ENCODE data around the gene ZRANB3.
"Not testable (repeated sequence)": the region's sequence is repeated elsewhere in the genome, so short reads cannot be mapped to it uniquely, and the experiment has no call there.

Gene ZRANB3

DNA sequence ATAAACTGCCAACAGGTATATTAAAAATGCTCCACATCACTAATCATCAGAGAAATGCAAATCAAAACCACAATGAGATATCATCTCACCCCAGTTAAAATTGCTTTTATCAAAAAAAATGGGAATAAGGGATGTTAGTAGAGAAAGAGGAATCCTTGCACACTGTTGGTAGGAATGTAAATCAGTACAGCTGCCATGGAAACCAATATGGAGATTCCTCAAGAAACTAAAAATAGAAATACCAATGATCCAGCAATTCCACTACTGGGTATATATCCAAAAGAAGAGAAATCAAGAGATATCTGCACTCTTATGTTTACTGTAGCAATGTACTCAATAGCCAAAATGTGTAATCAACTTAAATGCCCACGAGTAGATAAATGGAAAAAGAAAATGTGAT, 40.6 kb downstream of the ZRANB3 start:
- no peak for DNase-seq (ENCODE audit: low read depth in 2 of 2)

DNA sequence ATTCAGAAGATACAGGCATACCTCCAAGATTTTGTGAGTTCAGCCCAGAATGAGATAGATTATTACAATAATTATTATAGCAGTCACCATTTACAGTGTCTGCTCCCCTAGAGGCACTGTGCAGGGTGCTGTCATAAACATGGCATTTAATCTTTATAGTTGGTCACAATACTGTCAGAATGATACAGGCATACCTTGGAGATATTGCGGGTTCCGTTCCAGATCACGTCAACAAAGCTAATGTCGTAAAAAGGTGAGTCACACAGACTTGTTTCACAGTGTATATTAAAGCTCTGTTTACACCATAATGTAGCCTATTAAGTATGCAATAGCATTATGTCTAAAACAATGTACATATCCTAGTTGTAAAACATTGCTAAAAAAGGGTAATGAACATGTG, 45.6 kb downstream of the ZRANB3 start:
- no peak for DNase-seq (ENCODE audit: low read depth in 2 of 2)

DNA sequence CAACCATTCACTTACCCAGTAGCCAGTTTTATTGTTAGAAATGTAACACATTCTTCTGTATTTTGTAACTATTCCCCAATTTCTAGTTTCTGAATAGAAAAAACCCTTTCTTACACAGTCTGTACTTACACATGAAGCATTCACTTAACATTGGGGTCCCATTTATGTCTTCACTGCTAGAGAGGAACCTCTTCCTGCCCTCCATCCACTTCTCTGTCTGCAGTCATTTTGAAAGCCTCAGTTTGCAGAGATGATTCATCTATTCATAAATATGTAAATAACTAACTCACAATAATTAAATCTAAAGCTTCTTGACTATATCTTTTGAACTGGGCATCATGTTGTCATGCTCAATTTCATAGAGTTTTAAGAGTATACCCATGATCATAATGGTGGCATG, 55.9 kb downstream of the ZRANB3 start:
- no peak for DNase-seq (ENCODE audit: low read depth in 2 of 2)

DNA sequence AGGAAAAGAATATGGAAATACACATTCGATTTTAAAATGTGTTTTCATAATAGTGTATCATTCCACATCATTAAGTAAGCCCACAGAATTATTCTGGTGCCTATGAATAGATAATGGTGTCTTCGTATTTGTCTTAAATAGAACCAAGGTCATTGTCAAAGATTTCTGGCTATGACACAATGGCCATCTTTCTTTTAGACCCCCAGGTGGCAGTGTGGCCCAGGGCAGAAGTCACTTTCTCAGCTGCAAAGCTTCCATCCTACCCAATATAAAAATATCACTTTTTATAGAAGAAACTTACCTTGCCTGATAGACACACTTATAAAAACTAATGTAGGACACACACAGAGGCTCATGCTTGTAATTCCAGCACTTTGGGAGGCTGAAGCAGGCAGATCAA, 57.5 kb downstream of the ZRANB3 start:
- DNase-seq (ENCODE audit: low read depth in 2 of 2) = no peak

DNA sequence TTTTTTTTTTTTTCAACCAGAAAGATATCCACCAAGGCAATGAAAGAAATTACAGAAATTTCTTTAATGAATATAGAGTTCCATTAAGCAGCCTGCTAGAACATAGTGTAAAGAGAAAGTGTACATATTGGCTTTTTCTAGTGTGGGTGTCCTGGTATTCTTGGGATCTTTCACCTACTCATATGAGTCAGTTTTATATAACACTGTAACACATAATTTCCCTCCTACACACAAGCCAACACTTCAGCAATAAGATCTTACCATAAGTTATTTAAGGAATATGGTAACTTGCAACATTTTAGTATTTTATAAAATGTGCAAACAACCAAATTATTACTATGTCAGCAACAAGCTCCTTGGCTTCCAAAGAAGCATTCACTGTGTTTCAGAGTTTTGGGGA, 59.9 kb downstream of the ZRANB3 start:
- DNase-seq (ENCODE audit: low read depth in 2 of 2) = no peak

DNA sequence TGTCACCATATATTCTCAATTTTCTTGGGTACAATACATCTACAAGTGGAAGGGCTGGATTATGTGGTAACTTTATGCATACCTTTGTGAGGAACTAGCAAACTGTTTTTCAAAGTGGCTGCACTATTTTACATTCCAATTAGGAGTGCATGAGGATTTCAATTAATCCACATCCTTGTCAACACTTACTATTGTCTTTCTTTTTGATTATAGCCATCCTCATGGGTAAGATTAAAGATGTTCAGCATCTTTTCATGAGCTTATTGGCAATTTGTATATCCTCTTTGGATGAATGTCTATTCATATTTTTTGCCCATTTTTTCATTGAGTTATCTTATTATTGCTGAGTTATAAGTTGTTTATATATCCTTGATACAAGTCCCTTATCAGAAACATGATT, 73.7 kb downstream of the ZRANB3 start:
- DNase-seq (ENCODE audit: low read depth in 2 of 2) = no peak

DNA sequence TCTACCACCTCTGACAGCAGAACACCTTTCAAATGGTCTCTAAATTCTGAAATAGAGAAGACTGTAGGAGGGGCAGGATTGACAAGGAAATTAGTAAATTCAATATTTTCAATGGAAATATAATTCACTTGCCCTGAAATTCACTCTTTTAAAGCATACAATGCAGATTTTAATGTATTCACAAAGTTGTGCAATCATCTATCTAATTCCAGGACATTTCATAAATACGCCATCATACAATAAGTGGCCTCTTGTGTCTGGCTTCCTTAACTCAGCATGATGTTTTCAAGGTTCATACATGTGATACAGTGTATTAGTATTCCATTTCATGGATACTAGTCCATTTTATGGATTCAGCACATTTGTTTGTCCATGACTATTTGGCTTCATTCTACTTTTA, 74.2 kb downstream of the ZRANB3 start:
- no peak for DNase-seq (ENCODE audit: low read depth in 2 of 2)

DNA sequence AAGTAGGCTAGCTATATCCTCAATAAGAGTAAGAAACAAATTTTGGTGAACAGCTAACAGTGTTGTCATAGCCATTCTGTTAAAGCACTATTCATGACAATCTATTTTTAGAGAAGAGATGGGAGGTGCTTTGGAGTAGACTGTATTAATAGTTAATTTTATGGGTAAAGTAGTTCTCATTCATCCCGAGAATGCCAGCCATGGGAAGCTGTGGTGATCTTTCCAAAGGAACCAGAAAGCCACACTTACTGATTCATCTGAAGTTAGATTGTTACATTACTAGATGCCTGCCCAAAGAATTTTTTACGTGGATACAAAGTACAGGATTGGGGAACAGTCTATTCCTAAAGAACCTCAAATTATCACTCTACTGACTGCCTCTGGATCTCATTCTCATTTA, 74.6 kb downstream of the ZRANB3 start:
- DNase-seq (ENCODE audit: low read depth in 2 of 2) = no peak

DNA sequence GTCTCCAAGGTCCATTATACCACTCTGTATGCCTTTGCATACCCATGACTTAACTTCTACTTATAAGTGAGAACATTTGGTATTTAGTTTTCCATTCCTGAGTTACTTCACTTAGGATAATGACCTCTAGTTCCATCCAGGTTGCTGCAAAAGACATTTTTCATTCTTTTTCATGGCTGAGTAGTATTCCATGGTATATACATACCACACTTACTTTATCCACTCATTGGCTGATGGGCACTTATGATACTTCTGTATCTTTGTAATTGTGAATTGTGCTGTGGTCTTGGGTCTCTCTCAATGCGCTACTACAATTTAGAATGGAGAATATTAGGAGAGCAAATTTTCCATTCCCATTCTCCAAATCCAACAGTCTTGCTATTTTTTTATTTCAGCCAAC, 76.4 kb downstream of the ZRANB3 start:
- no peak for DNase-seq (ENCODE audit: low read depth in 2 of 2)

DNA sequence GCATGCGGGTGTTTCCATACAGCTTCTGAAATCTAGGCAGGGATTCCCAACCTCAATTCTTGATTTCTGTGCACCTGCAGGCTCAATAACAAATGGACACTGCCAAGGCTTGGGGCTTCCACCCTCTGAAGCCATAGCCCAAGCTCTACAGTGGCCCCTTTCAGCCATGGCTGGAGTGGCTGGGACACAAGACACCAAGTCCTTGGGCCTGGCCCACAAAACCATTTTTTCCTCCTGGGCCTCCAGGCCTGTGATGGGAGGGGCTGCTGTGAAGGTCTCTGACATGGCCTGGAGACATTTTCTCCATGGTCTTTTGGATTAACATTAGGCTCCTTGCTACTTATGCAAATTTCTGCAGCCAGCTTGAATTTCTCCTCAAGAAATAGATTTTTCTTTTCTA, 78.0 kb downstream of the ZRANB3 start:
- DNase-seq (ENCODE audit: low read depth in 2 of 2) = not testable (repeated sequence)

DNA sequence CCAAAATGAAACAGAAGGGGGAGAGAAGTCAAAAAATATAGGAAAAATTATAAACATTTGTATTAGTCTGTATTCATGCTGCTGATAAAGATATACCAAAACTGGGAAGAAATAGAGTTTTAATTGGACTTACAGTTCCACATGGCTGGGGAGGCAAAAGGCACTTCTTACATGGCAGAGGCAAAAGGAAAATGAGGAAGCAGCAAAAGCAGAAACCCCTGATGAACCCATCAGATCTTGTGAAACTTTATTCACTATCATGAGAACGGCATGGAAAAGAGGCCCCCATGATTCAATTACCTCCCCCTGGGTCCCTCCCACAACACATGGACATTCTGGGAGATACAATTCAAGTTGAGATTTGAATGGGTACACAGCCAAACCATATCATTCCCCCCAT, 79.1 kb downstream of the ZRANB3 start:
- DNase-seq (ENCODE audit: low read depth in 2 of 2) = no peak

DNA sequence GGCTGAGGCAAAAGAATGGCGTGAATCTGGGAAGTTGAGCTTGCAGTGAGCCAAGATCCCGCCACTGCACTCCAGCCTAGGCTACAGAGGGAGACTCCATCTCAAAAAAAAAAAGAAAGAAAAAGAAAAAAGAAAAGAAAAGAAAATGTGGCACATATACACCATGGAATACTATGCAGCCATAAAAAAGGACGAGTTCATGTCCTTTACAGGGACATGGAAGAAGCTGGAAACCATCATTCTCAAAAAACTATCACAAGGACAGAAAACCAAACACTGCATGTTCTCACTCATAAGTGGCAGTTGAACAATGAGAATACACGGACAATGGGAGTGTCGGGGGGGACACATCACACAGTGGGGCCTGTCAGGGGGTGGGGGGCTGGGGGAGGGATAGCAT, 88.0 kb downstream of the ZRANB3 start:
- DNase-seq (ENCODE audit: low read depth in 2 of 2) = not testable (repeated sequence)

DNA sequence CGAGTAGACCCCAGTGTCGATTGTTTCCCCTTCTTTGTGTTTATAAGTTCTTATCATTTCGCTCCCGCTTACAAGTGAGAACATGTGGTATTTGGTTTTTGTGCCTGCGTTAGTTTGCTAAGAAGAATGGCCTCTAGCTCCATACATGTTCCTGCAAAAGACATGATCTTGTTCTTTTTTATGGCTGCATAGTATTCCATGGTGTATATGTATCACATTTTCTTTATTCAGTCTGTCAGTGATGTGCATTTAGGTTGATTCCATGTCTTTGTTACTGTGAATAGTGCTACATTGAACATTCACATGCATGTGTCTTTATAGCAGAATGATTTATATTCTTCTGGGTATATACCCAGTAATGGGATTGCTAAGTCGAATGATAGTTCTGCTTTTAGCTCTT, 95.9 kb downstream of the ZRANB3 start:
- DNase-seq (ENCODE audit: low read depth in 2 of 2) = not testable (repeated sequence)

DNA sequence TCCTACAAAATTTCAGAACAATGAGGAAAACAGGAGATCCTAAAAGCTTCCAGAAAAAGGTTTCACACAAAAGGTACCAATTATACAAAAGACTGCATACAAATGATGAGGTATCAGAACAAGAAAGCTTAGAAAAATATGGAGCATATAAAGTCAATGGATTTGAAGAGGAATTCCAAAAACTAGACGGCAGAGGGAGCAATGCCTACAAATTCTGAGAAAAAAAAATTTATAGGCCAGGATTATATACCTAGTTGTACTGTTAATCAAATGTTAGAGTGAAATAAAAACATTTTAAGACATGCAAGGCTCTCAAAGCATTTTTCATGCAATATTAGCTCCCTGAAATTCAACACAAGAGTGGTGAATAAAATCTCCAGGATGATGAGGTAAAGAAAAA, 106.2 kb downstream of the ZRANB3 start:
- DNase-seq (ENCODE audit: low read depth in 2 of 2) = no peak

DNA sequence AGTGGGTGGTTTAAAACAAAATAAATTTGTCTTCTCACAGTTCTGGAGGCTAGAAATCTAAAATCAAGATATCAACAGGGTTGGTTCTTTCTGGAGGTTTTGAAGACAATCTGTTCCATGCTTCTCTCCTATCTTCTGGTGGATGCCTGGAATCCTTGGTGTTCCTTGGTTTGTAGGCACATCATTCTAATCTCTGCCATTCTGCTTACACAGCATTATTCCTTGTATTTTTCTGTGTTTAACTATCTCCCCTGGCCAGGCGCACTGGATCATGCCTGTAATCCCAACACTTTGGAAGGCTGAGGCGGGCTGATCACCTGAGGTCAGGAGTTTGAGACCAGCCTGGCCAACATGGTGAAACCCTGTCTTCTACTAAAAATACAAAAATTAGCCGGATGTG, 108.1 kb downstream of the ZRANB3 start:
- DNase-seq (ENCODE audit: low read depth in 2 of 2) = no peak

DNA sequence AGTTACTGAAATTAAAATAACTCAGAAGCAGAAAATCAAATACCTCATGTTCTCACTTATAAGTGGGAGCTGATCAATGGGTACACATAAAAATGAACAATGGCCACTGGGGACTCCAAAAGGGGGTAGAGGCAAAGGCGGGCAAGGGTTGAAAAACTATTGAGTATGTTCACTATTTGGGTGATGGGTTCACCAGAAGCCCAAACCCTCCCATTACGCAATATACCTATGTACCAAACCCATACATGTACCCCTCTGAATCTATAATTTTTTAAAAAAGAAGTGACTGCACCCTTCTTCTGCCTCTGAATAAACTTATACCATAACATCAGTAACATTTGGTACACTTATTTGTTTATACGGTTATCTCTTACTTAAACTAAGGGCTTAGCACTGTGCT, 119.4 kb downstream of the ZRANB3 start:
- no peak for DNase-seq (ENCODE audit: low read depth in 2 of 2)

DNA sequence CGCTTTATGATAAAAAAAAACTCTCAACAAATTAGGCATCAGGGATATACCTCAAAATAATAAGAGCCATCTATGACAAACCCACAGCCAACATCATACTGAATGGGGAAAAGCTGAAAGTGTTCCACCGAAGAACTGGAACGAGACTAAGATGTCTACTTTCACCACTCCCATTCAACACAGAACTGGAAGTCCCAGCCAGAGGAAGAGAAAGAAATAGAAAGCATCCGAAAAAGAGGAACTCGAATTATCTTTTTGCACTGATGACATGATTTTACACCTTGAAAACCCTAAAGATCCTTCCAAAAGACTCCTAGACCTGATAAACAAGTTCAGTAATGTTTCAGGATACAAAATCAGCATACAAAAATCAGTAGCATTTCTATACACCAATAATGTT, 121.6 kb downstream of the ZRANB3 start:
- DNase-seq (ENCODE audit: low read depth in 2 of 2) = no peak

DNA sequence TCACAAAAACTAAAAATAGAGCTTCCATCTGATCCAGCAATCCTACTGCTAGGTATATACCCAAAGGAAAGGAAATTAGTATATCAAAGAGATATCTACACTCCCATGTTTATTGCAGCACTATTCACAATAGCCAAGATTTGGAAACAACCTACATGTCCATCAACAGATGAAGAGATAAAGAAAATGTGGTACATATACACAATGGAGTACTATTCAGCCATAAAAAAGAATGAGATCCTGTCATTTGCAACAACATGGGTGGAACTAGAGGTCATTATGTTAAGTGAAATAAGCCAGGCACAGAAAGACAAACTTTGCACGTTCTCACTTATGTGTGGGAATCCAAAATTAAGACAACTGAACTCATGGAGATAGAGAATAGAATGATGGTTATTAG, 134.8 kb downstream of the ZRANB3 start:
- not testable (repeated sequence) for DNase-seq (ENCODE audit: low read depth in 2 of 2)

DNA sequence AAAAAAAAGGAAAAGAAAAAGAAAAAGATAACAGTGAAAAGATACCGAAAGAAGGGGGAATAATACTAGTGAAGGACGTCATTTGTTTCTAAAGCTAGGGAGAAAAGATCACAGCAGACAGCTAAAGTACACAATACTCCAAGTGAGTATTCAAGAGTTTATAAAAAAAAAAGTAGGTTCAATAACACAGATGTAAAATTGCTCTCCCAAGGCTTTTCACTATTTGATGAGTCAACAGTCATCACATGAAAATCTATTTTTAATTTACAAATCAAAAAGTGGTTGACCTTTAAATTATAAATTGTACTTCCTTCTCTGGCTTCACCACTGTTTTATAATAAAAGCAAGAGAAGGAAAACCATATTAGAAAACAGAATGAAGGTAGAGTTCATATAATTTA, 144.0 kb downstream of the ZRANB3 start:
- no peak for DNase-seq (ENCODE audit: low read depth in 2 of 2)

DNA sequence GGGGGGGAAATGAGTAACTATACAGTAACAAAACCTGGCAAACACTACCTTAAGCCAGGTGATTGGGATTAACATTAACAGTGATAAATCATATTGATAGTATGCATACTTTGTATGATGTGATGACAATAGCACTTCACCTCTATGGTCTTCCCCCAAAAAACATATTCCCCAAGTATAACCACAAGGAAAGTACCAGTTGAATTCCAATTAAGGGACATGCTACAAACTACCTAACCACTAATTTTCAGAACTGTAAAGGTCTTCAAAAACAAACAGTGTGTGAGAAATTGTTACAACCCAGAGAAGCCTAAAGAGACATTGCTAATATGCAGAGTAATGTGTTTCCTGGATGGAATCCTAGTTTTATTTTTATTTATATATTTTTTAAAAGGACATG, 152.4 kb downstream of the ZRANB3 start:
- DNase-seq (ENCODE audit: low read depth in 2 of 2) = no peak

DNA sequence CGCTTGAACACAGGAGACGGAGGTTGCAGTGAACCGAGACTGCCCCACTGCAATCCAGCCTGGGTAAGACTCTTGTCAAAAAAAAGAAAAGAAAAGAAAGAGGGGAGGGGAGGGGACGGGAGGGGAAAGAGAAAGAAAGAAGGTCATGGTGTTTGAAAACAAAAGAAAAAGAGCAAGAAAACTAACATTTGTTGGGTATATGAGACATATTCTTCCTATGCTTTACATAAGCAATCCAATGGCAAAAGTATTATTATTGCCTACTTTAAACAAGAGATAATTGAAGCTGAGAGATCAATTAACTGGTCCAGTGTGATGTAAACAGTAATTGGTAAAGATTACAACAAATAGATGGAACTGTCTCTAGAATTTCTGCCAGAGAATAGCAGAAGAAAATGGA, 157.3 kb downstream of the ZRANB3 start:
- no peak for DNase-seq (ENCODE audit: low read depth in 2 of 2)

DNA sequence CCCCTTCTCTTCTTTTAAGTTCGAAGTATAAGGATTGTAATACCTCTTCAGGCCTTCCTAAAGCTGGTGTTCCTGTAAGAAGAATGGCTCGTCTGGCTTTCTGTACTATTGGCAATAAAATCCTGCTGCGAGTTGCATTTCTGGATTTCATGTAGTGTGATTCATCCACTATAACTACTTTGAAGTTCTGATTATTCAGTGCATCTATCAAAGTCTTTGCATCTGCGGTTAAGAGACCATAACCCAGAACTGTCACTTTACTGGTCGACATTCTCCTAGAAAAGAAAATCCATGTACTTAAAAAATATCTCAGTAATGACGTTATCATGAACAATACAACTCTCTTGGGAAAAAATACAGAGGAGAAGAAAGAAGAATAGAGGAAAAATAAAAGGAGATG, 181.1 kb downstream of the ZRANB3 start:
- DNase-seq (ENCODE audit: low read depth in 2 of 2) = no peak

DNA sequence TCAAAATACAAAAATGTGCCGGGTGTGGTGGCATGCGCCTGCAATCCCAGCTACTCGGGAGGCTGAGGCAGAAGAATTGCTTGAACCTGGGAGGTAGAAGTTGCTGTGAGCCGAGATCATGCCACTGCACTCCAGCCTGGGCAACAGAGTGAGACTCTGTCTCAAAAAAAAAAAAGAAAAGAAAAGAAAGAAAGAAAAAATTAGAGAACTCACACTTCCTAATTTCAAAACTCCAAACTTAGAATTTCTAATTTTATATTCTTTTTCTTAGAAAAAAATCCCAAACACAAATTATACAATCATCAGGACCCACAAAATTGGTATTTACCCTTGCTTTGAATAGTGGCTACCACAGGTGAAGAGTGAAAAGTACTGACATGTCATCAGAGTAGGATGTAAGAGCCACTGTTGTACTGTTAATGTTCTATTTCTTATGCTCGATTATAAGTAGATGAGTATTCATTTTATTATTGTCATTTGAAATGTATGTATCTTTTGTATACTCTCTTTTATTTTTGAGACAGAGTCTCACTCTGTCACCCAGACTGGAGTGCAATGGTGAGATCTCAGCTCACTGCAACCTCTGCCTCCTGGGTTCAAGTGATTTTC, 182.8 kb downstream of the ZRANB3 start:
- DNase-seq (ENCODE audit: low read depth in 2 of 2) = not testable (repeated sequence)

DNA sequence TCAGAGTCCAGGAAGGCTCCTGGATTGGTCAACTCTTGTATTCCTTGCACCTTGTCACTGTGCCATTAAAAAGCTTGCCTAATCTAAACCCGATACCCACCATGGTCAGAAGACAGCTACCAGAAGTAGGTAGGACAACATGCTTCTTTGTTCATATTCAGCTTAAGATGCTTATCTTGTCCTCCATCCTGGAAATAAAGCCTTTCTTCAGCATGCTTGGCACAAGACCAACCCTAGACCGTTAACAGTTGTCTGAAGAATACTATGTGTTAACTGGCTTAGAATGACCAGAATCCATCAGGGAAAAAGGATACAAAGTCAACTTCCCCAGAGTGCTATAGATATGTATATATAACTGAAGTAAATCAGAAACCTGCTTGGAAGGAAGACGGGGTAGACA, 193.9 kb downstream of the ZRANB3 start:
- DNase-seq (ENCODE audit: low read depth in 2 of 2) = no peak

DNA sequence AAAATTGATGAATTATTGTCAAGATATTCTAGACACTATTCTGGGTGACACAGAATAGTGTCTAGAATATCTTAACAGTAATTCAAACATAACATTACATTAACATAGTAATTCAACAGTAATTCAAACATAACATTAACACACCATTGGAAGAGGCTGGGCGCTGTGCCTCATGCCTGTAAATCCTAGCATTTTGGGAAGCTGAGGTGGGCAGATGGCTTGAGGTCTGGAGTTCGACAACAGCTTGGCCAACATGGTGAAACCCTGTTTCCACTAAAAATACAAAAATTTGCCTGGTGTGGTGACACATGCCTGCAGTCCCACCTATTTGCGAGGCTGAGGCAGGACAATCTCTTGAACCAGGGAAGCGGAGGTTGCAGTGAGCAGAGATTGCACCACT, 195.8 kb downstream of the ZRANB3 start:
- DNase-seq (ENCODE audit: low read depth in 2 of 2) = no peak

All from stimulated activated CD4-positive, alpha-beta T cell treated with anti-CD3 and anti-CD28 coated beads, Interleukin-15, amount 100 ng/mL, for 48 hours (primary cell).